HG02678 (cell line): ENCODE results near the gene SNRNP25.

Source experiments
- ATAC-seq: cut with Tn5 transposase; IDR thresholded peaks from one replicate; pipeline ENCODE4 v1.9.1; 2021; ENCODE audit warnings: mild to moderate bottlenecking, moderate library complexity; ENCODE audit not compliant: unreplicated experiment

The SNRNP25 gene

DNA sequence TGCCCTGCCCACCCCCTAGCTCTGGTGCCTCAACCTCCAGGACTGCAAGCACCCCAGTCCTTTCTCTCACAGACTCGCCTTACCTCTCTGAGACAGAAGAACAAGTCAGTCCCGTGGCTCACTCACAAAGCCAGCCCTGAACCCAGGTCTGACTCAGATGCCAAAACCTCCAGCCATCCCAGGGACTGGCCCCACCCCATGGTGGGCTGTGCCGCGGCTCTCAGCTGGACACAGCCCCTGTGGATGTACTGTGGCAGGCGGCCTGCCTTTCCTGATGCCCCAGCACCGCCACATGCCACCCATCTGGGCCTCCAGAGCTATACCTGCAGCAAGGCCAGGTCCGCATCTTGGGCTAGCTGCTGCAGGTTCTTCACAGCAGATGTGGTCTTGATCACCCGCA lies 44.2 kb downstream of the SNRNP25 start:
- ATAC-seq: no peak

DNA sequence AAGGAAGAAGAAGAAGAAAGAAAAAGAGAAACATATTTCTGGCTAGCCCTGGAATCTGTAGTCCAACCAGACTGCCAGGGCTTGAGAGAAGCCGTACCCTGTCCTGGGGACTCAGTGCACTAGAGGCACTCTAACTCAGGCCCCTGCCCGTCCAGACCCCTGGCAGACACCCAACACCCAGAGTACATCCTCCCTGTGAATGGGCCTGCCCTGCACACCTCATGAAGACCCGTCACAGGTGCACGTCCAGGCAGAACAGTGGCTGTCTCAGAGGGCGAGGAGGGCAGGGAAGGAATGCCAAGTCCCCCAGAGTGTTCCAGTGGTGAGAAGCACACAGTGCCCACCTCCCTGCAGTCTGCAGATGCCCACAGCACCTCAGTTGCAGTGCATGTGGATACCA lies 47.4 kb downstream of the SNRNP25 start:
- no peak for ATAC-seq

DNA sequence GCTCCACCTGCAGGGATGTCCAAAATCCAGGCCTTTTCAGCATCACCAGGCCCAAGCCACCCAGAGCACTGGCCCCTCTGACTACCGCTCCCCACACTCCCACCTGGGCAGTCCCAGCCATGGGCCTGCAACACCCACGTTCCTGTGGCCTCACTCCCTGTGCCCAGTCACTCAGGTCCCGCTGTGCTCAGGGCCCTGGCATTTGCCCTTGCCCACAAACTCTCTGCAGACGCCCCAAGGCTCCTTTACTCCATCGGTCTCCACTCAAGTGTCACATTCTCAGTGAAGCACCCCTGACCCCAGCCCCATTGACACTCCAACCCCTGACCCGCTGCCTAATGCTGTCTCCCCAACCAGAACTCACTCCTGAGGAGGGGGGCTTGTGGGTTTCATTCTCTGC lies 48.0 kb downstream of the SNRNP25 start:
- no peak for ATAC-seq

DNA sequence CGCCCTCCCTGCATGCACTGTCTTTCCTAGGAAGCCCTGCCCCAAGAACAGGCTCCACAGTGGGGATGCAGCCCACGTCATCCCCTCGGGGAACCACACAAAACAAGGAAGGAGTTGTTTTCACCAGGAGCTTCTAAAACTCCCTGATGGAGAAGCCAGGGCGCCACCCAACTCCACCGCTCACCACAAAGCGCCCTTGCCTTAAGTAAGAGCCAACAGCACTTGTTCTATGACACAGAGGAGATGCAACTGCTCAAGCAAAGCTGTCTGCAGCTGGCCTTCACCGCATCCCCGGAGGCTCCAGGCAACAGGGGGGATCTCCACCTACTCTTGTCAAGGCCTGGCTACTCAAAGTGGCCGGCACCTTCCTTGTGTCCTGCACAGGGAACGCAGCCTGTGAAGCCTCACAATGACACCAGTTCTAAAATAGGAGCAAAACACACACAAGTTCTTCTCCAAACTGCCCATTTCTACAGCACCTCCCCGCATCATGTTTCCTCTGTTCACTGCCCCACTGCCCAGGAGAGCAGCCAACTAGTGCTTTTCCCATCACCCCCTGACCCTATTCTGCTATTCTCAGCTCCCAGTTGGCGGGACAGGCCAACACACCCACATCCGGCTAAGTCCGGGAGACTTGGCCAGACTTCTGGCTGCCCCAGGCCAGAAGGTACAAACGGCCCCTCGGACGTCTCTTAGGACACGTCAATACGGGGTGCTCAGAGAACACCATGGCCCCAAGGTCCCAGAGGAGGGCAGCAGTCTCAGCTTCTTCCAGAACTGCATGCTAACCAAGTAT lies 48.6 kb downstream of the SNRNP25 start:
- no peak for ATAC-seq

DNA sequence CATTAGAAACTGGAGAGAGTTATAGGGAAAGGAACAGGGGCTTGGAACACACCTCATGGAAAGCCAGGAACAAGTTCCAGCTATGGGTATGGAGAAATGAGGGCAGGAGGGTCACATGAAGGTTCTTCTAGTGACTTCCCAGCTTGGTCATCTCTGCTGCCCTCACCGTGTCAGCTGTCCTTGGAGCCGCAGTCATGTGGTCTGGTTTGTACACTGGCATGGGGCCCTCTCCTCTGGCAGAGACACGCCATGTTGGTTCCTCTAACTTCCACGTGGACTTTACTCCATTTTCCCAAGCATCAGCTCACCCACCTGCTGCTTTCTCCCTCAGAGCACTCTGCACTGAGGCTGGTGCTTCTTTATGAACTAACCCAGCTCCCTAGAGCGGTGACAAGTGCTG lies 50.7 kb downstream of the SNRNP25 start:
- no peak for ATAC-seq

DNA sequence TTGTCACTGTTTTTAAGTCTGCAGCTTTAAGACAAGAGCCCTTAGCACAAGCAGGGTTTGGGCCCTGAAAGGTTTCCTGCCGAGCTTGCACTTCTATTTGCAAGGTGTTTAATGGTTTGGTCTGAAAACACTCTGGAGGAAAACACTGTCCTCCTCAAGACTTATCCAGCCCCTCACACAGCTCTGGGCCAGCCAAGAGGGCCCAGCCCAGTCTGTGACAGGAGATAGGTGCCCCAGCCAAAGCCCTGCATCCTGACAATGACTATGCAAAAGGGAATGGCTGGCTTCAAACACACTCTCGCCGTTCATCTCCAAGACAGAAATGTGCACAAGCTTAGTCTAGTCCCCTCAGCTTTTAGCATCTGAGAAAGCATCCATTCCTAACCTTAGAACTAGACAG lies 51.3 kb downstream of the SNRNP25 start:
- ATAC-seq: no peak

DNA sequence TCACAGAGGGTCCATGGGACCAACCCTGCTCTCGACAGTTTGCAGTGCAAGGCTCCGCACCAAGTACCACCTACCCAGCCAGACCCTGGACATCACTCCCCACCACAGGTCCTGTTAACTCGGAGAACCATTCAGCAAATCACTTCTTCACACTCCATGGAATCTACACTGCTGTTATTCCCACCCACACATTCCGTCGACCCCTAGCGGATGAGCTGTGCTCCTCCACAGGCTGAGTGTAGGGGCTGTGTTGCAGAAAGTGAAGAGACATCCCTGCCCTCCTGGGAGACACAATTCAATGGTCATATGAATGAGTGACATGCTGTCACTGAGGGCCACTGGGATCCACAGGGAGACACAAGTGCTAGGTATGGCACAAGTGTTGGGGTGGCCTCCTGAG lies 51.9 kb downstream of the SNRNP25 start:
- no peak for ATAC-seq

DNA sequence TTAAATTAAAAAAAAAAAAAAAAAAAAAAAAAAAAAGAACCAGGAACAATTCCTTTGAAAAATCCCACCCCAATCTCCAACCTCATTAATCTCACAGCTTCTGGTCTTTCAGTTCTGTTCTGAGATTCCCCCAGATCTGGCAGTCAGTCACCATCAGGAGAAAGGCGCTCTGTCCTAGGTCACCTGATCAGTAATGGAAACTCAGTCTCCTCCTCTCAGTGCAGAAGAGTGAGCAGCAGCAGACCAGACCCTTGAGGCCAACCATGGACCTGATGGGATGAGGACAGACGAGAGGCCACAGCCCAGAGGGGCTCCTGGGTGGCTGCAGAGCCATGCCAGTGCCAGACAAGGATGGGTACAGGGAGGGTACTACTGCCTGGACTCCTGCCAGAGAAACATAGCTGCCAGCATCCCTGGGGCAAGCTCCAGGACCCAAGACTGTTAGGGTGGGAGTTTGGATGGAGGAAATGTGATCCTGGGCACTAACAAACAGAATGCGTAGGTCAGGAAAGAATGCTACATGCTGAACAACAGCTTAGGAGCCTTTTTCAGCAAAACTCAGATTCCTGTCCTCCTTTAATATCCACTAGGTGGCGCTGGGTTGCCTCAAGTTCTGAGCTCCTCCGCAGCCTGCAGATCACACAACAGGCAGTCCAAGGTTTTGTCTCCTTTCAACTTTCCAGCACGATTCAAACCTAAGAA lies 53.1 kb downstream of the SNRNP25 start:
- no peak for ATAC-seq
